Skeletal muscle cell (primary cell): Measurements from ENCODE around the gene ABCB4.
"Not testable (repeated sequence)": the region's sequence is repeated elsewhere in the genome, so short reads cannot be mapped to it uniquely, and the experiment has no call there.

Experiments used
- DNase-seq: peaks from one replicate; pipeline ENCODE4 v3.0.0-alpha.2; 2010; ENCODE audit warnings: low read depth
- H3K4me3 ChIP-seq: 2 replicates; pipeline ENCODE4 v1.5.1; 2011; ENCODE audit warnings: low read depth, mild to moderate bottlenecking, control low read depth, low read length, moderate library complexity

ABCB4 gene

DNA sequence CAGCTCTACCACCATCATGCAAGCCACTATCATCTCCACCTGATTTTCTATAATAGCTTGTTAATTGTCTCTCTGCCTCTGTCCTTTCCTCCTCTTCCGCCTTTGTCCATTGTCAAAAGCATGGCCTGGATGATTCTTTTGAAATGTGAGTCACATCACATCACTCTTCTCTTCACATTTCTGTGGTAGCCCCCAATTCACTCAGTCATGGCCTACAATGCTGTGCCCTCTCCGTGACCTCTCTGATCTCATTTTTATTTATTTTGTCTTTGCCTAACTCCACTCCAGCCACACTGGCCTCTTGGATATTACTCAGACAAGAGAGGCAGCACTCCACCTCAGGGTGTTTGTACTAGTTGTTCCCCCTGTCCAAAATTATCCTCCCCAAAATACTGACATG lies 4.9 kb upstream of the ABCB4 start:
- no peak for DNase-seq

DNA sequence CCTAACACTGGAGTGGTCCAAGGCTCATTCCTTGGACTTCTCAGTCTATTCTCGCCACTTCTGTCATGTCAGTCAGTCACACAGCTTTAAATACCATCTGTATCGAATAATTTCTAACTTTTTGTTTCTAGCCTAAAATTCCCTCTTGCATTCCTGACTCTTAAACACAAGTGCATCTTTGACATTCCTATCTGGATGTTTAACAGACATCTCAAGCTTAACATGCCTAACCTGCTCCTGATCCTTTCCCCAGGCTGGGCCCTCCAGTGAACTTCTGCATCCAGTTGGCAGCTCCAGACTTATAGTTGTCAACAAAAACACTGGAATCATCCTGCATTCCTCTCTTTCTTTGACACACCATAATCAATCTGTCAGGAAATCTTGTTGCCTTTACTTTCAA lies 4.5 kb upstream of the ABCB4 start:
- no peak for DNase-seq
- H3K4me3 ChIP-seq, result no peak overlapping the region

More for the DNA sequence above, 4.9 kb upstream of the ABCB4 start:
- no peak overlapping the region for H3K4me3 ChIP-seq

- H3K4me3 ChIP-seq, result peak overlapping the region; percentile 44
- DNase-seq, result no peak
Observed at GRCh38 chr7:87476179-87476557, 688 bp upstream of the ABCB4 start.

GRCh38 chr7:87474533-87475358 lies 734 bp downstream of the ABCB4 start:
- DNase-seq, result peak; percentile 2

GRCh38 chr7:87473986-87474385 lies 1.5 kb downstream of the ABCB4 start:
- no peak for DNase-seq

More at GRCh38 chr7:87474533-87475358, 734 bp downstream of the ABCB4 start:
- peak overlapping the region; percentile 44 for H3K4me3 ChIP-seq

GRCh38 chr7:87473192-87473591 lies 2.3 kb downstream of the ABCB4 start:
- DNase-seq, result no peak
- H3K4me3 ChIP-seq, result no peak overlapping the region

More at GRCh38 chr7:87473986-87474385, 1.5 kb downstream of the ABCB4 start:
- no peak overlapping the region for H3K4me3 ChIP-seq

DNA sequence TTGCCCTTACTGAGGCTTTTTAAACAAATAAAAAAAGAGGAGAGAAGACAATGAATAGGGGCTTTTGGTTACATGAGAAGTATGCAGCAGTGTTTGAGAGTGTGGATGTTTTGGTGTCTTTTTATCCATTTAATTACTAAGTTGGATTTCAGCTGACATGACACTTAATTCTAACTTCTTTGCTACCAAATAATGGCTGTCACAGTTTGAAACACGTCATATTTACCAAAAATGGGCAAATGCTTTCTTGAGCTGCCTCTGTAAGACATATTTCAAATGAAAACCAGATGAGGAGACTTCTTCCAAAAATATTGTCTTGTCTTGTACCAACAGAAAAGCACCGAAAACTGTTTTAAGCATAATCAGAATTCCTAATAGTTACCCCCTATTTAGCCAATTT lies 4.0 kb downstream of the ABCB4 start:
- no peak for DNase-seq
- H3K4me3 ChIP-seq, result no peak overlapping the region

- not testable (repeated sequence) for H3K4me3 ChIP-seq, DNase-seq
Observed at GRCh38 chr7:87469204-87469603, 6.3 kb downstream of the ABCB4 start.

DNA sequence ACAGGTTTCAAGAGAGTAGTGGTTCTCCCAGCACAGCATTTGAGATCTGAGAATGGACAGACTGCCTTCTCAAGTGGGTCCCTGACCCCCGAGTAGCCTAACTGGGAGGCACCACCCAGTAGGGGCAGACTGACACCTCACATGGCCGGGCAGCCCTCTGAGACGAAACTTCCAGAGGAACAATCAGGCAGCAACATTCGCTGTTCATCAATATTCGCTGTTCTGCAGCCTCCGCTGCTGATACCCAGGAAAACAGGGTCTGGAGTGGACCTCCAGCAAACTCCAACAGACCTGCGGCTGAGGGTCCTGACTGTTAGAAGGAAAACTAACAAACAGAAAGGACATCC lies 10.0 kb downstream of the ABCB4 start:
- DNase-seq, H3K4me3 ChIP-seq: not testable (repeated sequence)

DNA sequence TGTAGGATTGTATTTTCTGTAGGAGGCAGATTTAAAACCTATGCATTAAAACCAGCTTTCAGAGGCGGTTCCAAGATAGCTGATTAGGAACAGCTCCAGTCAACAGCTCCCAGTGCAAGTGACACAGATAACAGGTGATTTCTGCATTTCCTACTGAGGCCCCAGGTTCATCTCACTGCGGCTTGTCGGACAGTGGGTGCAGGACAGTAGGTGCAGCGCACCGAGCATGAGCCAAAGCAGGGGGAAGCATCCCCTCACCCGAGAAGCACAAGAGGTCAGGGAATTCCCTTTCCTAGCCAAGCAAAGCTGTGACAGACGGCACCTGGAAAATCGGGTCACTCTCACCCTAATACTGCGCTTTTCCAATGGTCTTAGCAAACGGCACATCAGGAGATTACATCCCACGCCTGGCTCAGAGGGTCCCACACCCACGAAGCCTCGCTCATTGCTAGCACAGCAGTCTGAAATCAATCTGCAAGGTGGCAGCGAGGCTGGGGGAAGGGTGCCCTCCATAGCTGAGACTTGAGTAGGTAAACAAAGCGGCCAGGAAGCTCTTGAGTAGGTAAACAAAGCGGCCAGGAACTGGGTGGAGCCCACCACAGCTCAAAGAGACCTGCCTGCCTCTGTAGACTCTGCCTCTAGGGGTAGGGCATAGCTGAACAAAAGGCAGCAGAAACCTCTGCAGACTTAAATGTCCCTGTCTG lies 10.5 kb downstream of the ABCB4 start:
- not testable (repeated sequence) for DNase-seq, H3K4me3 ChIP-seq

GRCh38 chr7:87463982-87464381 lies 11.5 kb downstream of the ABCB4 start:
- H3K4me3 ChIP-seq, result no peak overlapping the region
- DNase-seq, result no peak

- DNase-seq, H3K4me3 ChIP-seq: not testable (repeated sequence)
Observed at GRCh38 chr7:87460444-87460843, 15.0 kb downstream of the ABCB4 start.

- DNase-seq, result no peak
Observed at GRCh38 chr7:87459941-87460340, 15.5 kb downstream of the ABCB4 start.

GRCh38 chr7:87458148-87458547 lies 17.3 kb downstream of the ABCB4 start:
- DNase-seq, result no peak

More at GRCh38 chr7:87459941-87460340, 15.5 kb downstream of the ABCB4 start:
- no peak overlapping the region for H3K4me3 ChIP-seq

GRCh38 chr7:87456247-87456646 lies 19.2 kb downstream of the ABCB4 start:
- no peak overlapping the region for H3K4me3 ChIP-seq
- DNase-seq, result no peak

More at GRCh38 chr7:87458148-87458547, 17.3 kb downstream of the ABCB4 start:
- no peak overlapping the region for H3K4me3 ChIP-seq

- DNase-seq, result no peak
- no peak overlapping the region for H3K4me3 ChIP-seq
Observed at GRCh38 chr7:87452279-87452678, 23.2 kb downstream of the ABCB4 start.

DNA sequence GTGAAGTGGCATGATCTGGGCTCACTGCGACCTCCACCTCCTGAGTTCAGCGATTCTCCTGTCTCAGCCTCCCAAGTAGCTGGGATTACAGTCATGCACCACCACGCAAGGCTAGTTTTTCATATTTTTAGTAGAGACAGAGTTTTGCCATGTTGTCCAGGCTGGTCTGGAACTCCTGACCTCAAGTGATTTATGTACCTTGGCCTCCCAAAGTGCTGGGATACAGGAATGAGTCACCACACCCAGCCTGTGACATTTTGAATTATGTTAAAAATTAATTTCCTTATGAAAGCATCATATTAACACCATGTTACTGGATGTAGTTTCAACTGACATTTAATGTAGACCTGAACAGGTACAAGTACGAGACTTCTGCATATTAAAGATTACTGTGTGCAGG lies 24.3 kb downstream of the ABCB4 start:
- no peak for DNase-seq

DNA sequence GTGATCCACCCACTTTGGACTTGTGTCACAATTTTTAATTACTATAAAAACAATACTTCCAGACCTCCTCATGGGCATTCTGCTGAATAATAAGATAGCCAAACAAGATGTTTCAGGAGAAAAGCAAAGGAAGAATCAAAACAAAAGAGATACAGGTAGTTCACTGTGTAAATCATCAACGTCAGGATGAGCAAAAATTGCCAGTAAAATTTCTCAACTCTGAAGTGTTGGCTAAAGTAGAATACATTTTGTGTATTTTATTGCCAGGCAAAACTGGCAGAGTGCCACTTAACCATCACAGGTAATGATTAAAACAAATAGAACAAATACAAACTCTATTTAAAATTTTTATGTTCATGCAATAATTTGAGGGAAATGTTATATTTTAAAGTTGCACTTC lies 24.8 kb downstream of the ABCB4 start:
- no peak for DNase-seq
- no peak overlapping the region for H3K4me3 ChIP-seq

More for the DNA sequence above, 24.3 kb downstream of the ABCB4 start:
- H3K4me3 ChIP-seq, result no peak overlapping the region

DNA sequence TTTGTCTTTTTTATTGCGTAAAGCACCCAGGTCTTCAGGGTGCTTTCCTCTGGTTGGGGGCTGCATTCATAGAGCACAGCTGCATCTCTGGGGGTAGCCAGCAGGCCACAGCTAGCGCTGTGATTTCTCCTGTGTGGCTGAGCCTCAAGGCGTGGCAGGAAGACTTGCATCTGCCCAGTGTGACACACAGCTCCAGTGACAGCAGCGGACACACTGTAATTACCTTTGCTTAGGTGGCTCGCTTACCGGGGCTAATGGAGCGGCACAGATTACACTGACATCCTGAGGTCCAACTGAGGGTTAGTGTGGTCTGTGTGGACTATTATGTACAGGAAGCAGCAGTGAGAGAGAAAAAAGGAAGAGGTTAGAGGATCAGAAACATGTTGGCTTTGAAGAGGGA lies 27.1 kb downstream of the ABCB4 start:
- no peak overlapping the region for H3K4me3 ChIP-seq
- DNase-seq, result no peak

GRCh38 chr7:87447116-87447635 lies 28.3 kb downstream of the ABCB4 start:
- DNase-seq, result no peak
- H3K4me3 ChIP-seq, result no peak overlapping the region
